K562 (cell line): ENCODE data around the gene RAB3C. TPM values are rescaled to one million over a fixed set of nuclear protein-coding genes. Genes with fewer than 3 reads are reported as not detected.

Experiments
- ATAC-seq: fragments of 200-7000 bp; cut with Tn5 transposase; 3 replicates; pipeline ENCODE4 v1.9.1; 2020; ENCODE audit warnings: moderate library complexity
- BruUV-seq: library from RNA; stranded (reverse); fragments of 400-500 nt; replicated peaks from 2 replicates; lab custom pipeline; 2021; lab: Mats Ljungman, UMichigan
- CTCF ChIA-PET: fragments of 300-600 bp; formaldehyde crosslinking; extraction: SDS; loops from one replicate; lab custom pipeline; 2021; ENCODE audit warnings: low intra/inter-chr PET ratio; lab: Yijun Ruan, JAX
- POLR2A ChIA-PET: fragments of 300-600, 350-650 bp; sonication (Branson Sonifier 250); formaldehyde crosslinking; extraction: SDS; loops from one replicate; lab custom pipeline; 2021; ENCODE audit warnings: antibody characterized with exemption, inconsistent platforms; lab: Yijun Ruan, JAX
- DNase-seq, 4 experiments: peaks; one replicate each; pipeline versions ENCODE4 v3.0.0 to v3.0.0-alpha.2; 2011 to 2018; ENCODE audit warnings: low spot score in 3 of 4, mixed read lengths in 3 of 4; ENCODE audit errors: extremely low read depth in 1 of 4
- FAIRE-seq: peaks from 2 replicates; lab custom pipeline; 2011; peaks lifted over from hg19 to GRCh38; lab: Jason Lieb, UNC
- H2AFZ ChIP-seq: 2 replicates; pipeline ENCODE4 v1.6.0; 2011; ENCODE audit warnings: low read depth, low read length, control low read depth, inconsistent platforms
- H3K27ac ChIP-seq: fragments of 200-600 bp; 3 replicates; pipeline ENCODE4 v1.8.0; 2011; ENCODE audit warnings: low read depth, mild to moderate bottlenecking, control low read depth, inconsistent platforms, low read length, moderate library complexity, mixed read lengths; ENCODE audit errors: extremely low read depth
- H3K27me3 ChIP-seq, 2 experiments: fragments of 300-600 bp in 1 of 2; 2 replicates in 1 of 2; 3 replicates in 1 of 2; pipeline versions ENCODE4 v1.6.0 to v1.8.0; 2011; ENCODE audit warnings: inconsistent platforms in 2 of 2, low read length in 2 of 2, mild to moderate bottlenecking in 1 of 2, mixed read lengths in 1 of 2, moderate library complexity in 1 of 2; ENCODE audit not compliant: control insufficient read depth in 2 of 2, insufficient read depth in 2 of 2
- H3K36me3 ChIP-seq: fragments of 300-600 bp; 3 replicates; pipeline ENCODE4 v1.8.0; 2011; ENCODE audit warnings: mild to moderate bottlenecking, low read length, inconsistent platforms; ENCODE audit not compliant: control insufficient read depth, insufficient read depth
- H3K4me1 ChIP-seq, 2 experiments: fragments of 200-600 bp in 1 of 2; replicated peaks in 1 of 2; 2 replicates in 1 of 2; 3 replicates in 1 of 2; pipeline versions ENCODE4 v1.5.1 to v1.8.0; 2011; ENCODE audit warnings: inconsistent platforms in 2 of 2, low read length in 2 of 2, mild to moderate bottlenecking in 1 of 2, mixed read lengths in 1 of 2, moderate library complexity in 1 of 2; ENCODE audit not compliant: control insufficient read depth in 2 of 2, insufficient read depth in 2 of 2
- H3K4me2 ChIP-seq: 2 replicates; pipeline ENCODE4 v1.6.1; 2011; ENCODE audit warnings: low read length, control low read depth, inconsistent platforms, mixed read lengths; ENCODE audit not compliant: insufficient read depth
- H3K4me3 ChIP-seq: fragments of 200-600 bp; sonication (generic), shearing (Covaris generic); 2 replicates; pipeline ENCODE4 v1.5.1; 2016; ENCODE audit warnings: control low read depth, inconsistent platforms
- H3K79me2 ChIP-seq: fragments of 200-600 bp; 3 replicates; pipeline ENCODE4 v1.8.0; 2011; ENCODE audit warnings: low read length, inconsistent platforms; ENCODE audit not compliant: control insufficient read depth, insufficient read depth
- H3K9ac ChIP-seq, 2 experiments: 2 replicates each; pipeline versions ENCODE4 v1.6.0 to v1.6.1; 2011; ENCODE audit warnings: low read depth in 2 of 2, low read length in 2 of 2, control low read depth in 1 of 2, inconsistent platforms in 1 of 2, mild to moderate bottlenecking in 1 of 2, mixed read lengths in 1 of 2; ENCODE audit not compliant: insufficient read depth in 1 of 2
- H3K9me1 ChIP-seq: one replicate; pipeline ENCODE4 v1.6.0; 2011; ENCODE audit warnings: inconsistent platforms, mild to moderate bottlenecking, low read length, moderate library complexity; ENCODE audit not compliant: control insufficient read depth, insufficient read depth
- H3K9me3 ChIP-seq: replicated peaks from 2 replicates; pipeline ENCODE4 v1.5.1; 2011; ENCODE audit warnings: low read depth, low read length, inconsistent platforms; ENCODE audit not compliant: control insufficient read depth, insufficient read depth
- H4K20me1 ChIP-seq: replicated peaks from 2 replicates; pipeline ENCODE4 v1.6.1; 2011; ENCODE audit warnings: low read length, inconsistent platforms, mixed read lengths; ENCODE audit not compliant: control insufficient read depth, insufficient read depth
- ETS1 ChIP-seq: conservative IDR thresholded peaks from 2 replicates; pipeline ENCODE4 v1.6.1; 2011; ENCODE audit warnings: low read depth, mild to moderate bottlenecking, low read length; ENCODE audit not compliant: control insufficient read depth
- GABPB1 ChIP-seq: sonication (generic); formaldehyde crosslinking; IDR thresholded peaks from 2 replicates; pipeline ENCODE4 v1.8.0; 2022; ENCODE audit warnings: mild to moderate bottlenecking, missing genetic modification reagents
- TBP ChIP-seq: optimal IDR thresholded peaks from 2 replicates; pipeline ENCODE3; 2011; ENCODE audit warnings: low read depth, low read length, improper control_type of control experiment
- ZNF239 ChIP-seq: fragments of 250-450 bp; sonication (Bioruptor Pico); IDR thresholded peaks from 2 replicates; pipeline ENCODE4 v1.4.0; 2020; ENCODE audit warnings: mild to moderate bottlenecking
- ZNF280A ChIP-seq: fragments of 450-650 bp; IDR thresholded peaks from 2 replicates; pipeline ENCODE4 v1.6.1; 2018; ENCODE audit warnings: mild to moderate bottlenecking, low read depth; ENCODE audit not compliant: partially characterized antibody
- WGBS: fragments of 100-300 bp; shearing (Covaris generic); methylation state at CpG from one replicate; pipeline ENCODE4 v1.1.6; 2016; ENCODE audit warnings: low coverage, mixed read lengths; ENCODE audit not compliant: insufficient coverage; ENCODE audit errors: missing lambda C conversion rate; 5-methylcytosine and 5-hydroxymethylcytosine counted together
- in situ Hi-C: fragments of 300-500 bp; cut with MboI; formaldehyde crosslinking; loops from 4 replicates; pipeline ENCODE4 v1.15.0; 2018; ENCODE audit warnings: inconsistent platforms, mixed read lengths
- intact Hi-C: fragments of 100-400 bp; cut with micrococcal nuclease; formaldehyde crosslinking; loops from 2 replicates; pipeline ENCODE4 v1.14.2; 2022
- polyA plus RNA-seq, 8 experiments: library from polyadenylated mRNA; depleted of rRNA in 4 of 8; stranded (reverse) in 5 of 8; unstranded in 3 of 8; fragments of >200 nt; fragmentation: Nextera tagmentation in 2 of 8; fragmentation: Illumina TruSeq in 1 of 8; extraction: Ambion mirVana in 2 of 8; extraction: Trizol in 1 of 8; gene quantifications; 2 replicates each; pipeline versions ENCODE4 v1.2.1 to v1.2.3, GENCODE V29; 2011 to 2014; ENCODE audit warnings: inconsistent platforms in 1 of 8, missing spikeins in 1 of 8
- total RNA-seq, 7 experiments: library from RNA; depleted of rRNA in 6 of 7; stranded (reverse); fragments of >200 nt in 6 of 7; fragmentation: Illumina TruSeq in 2 of 7; extraction: Trizol in 2 of 7; gene quantifications; 2 replicates each; pipeline versions ENCODE4 v1.2.1 to v1.2.3, GENCODE V29; 2011 to 2021; ENCODE audit warnings: low replicate concordance in 1 of 7

Gene RAB3C
- total and polyA plus RNA-seq, 9 of the 15 experiments (the other 6 are each of a cell fraction or from before 2014, with no cell fraction given), result not detected

- DNase-seq, result no peak
- no peaks in the 10 kb centered on the region for H4K20me1 ChIP-seq
- H3K27ac ChIP-seq, result no peak overlapping the region
- no peaks in the 10 kb centered on the region for H3K27me3 ChIP-seq
- no peaks in the 10 kb centered on the region for H3K4me1 ChIP-seq
- 0% methylated on average over 2 of the region's 2 CpGs for WGBS
- no peak for FAIRE-seq
- H3K4me2 ChIP-seq, result no peak overlapping the region
- BruUV-seq, result no TSS peak
- CTCF ChIA-PET, result no interaction called here
- H3K9ac ChIP-seq, result no peak overlapping the region
- in situ Hi-C loops (no loop called here), intact Hi-C loops (no loop called here)
- TF ChIP-seq ETS1 (no peak), GABPB1 (no peak), ZNF239 (CRISPR knock-in tag) (no peak), TBP (no peak), ZNF280A (no peak)
- no peak overlapping the region for H3K4me3 ChIP-seq
- H3K9me3 ChIP-seq, result no peaks in the 10 kb centered on the region
- POLR2A ChIA-PET, result no interaction called here
- no peaks in the 10 kb centered on the region for H3K9me1 ChIP-seq
- ATAC-seq, result no peak
- H2AFZ ChIP-seq, result no peak overlapping the region
- H3K36me3 ChIP-seq, result no peaks in the 10 kb centered on the region
- H3K79me2 ChIP-seq, result no peaks in the 10 kb centered on the region
Measured at GRCh38 chr5:58544926-58545325, 37.9 kb upstream of the RAB3C start.
